Measurements from ENCODE around the gene DNAJB11.

GRCh38 chr3:186588632-186589031 lies 18.1 kb downstream of the DNAJB11 start:
- TF ChIP-seq CTCF (IDR thresholded peaks at IDR 0.05) (no peak), POLR2A (IDR thresholded peaks at IDR 0.05) (no peak), EP300 (IDR thresholded peaks at IDR 0.05) (no peak), POLR2AphosphoS5 (IDR thresholded peaks at IDR 0.05) (no peak)
